Liver (tissue), 9 donors: ENCODE measurements around the gene TCF19. TPM values are rescaled to one million over a fixed set of nuclear protein-coding genes. Genes with fewer than 3 reads are reported as not detected.

Experiments
- DNase-seq: peaks from one replicate; pipeline ENCODE4 v3.0.0-alpha.2; 2017; ENCODE audit warnings: low spot score
- H3K27ac ChIP-seq, 2 donors: one replicate each; pipeline ENCODE4 v1.7.0; 2013; ENCODE audit warnings: inconsistent platforms in 2 of 2, low read length in 2 of 2, control low read depth in 1 of 2, low read depth in 1 of 2, mild to moderate bottlenecking in 1 of 2
- H3K27me3 ChIP-seq, 4 donors: one replicate each; pipeline versions ENCODE4 v1.6.1 to v1.7.0; 2013; ENCODE audit warnings: low read length in 3 of 4, inconsistent platforms in 1 of 4, mild to moderate bottlenecking in 1 of 4, moderate library complexity in 1 of 4; ENCODE audit not compliant: control insufficient read depth in 4 of 4, insufficient read depth in 4 of 4
- H3K36me3 ChIP-seq, 4 donors: one replicate each; pipeline versions ENCODE4 v1.6.1 to v1.7.0; 2013; ENCODE audit warnings: low read length in 3 of 4, mild to moderate bottlenecking in 3 of 4, low read depth in 1 of 4, moderate library complexity in 1 of 4; ENCODE audit not compliant: control insufficient read depth in 4 of 4, insufficient read depth in 3 of 4
- H3K4me1 ChIP-seq, 4 donors: one replicate each; pipeline versions ENCODE4 v1.6.1 to v1.7.0; 2013; ENCODE audit warnings: low read length in 3 of 4, mild to moderate bottlenecking in 3 of 4, moderate library complexity in 1 of 4; ENCODE audit not compliant: control insufficient read depth in 4 of 4, insufficient read depth in 4 of 4
- H3K4me3 ChIP-seq, 3 donors: one replicate each; pipeline versions ENCODE4 v1.6.1 to v1.7.0; 2013; ENCODE audit warnings: low read length in 3 of 3, control low read depth in 1 of 3, low read depth in 1 of 3, mild to moderate bottlenecking in 1 of 3
- H3K9ac ChIP-seq, 2 donors: one replicate each; pipeline ENCODE4 v1.7.0; 2013; ENCODE audit warnings: low read length in 2 of 2, mild to moderate bottlenecking in 2 of 2, moderate library complexity in 2 of 2, control low read depth in 1 of 2, low read depth in 1 of 2
- H3K9me3 ChIP-seq, 4 donors: one replicate each; pipeline versions ENCODE4 v1.6.1 to v1.7.0; 2013; ENCODE audit warnings: low read length in 3 of 4; ENCODE audit not compliant: control insufficient read depth in 4 of 4
- CTCF ChIP-seq: fragments of 150-350 bp; IDR thresholded peaks from 2 replicates; pipeline ENCODE4 v1.5.1; 2017; ENCODE audit warnings: improper control_type of control experiment, low read depth, low read length; ENCODE audit not compliant: missing input control
- GABPA ChIP-seq, 2 donors: IDR thresholded peaks in 1 of 2; conservative IDR thresholded peaks in 1 of 2; 2 replicates each; pipeline ENCODE4 v1.6.1; 2016; ENCODE audit warnings: antibody characterized with exemption in 2 of 2, mild to moderate bottlenecking in 1 of 2, moderate library complexity in 1 of 2
- JUND ChIP-seq, 2 donors: IDR thresholded peaks; 2 replicates each; pipeline ENCODE4 v1.6.1; 2016; ENCODE audit warnings: antibody characterized with exemption in 2 of 2
- MAX ChIP-seq: IDR thresholded peaks from 2 replicates; pipeline ENCODE4 v1.6.1; 2016; ENCODE audit warnings: antibody characterized with exemption
- NR2F2 ChIP-seq: IDR thresholded peaks from 2 replicates; pipeline ENCODE4 v1.6.1; 2016; ENCODE audit warnings: antibody characterized with exemption
- RAD21 ChIP-seq, 2 donors: IDR thresholded peaks; 2 replicates each; pipeline ENCODE4 v1.6.1; 2016; ENCODE audit warnings: antibody characterized with exemption in 2 of 2, mild to moderate bottlenecking in 2 of 2
- RXRA ChIP-seq, 2 donors: IDR thresholded peaks; 2 replicates each; pipeline ENCODE4 v1.6.1; 2017 to 2018; ENCODE audit warnings: antibody characterized with exemption in 2 of 2, mild to moderate bottlenecking in 1 of 2
- SP1 ChIP-seq: IDR thresholded peaks from 2 replicates; pipeline ENCODE4 v1.6.1; 2018; ENCODE audit warnings: antibody characterized with exemption, mild to moderate bottlenecking
- TAF1 ChIP-seq: conservative IDR thresholded peaks from 2 replicates; pipeline ENCODE4 v1.6.1; 2016; ENCODE audit warnings: antibody characterized with exemption, mild to moderate bottlenecking
- WGBS: extraction: QIAGEN DNeasy Blood & Tissue Kit; methylation state at CpG from one replicate; pipeline ENCODE4 v1.1.7; 2013; 5-methylcytosine and 5-hydroxymethylcytosine counted together
- polyA plus RNA-seq, 2 donors: library from polyadenylated mRNA; stranded (reverse) in 1 of 2; unstranded in 1 of 2; fragments of 200-250 nt in 1 of 2; fragments of >200 nt in 1 of 2; fragmentation: Nextera tagmentation in 1 of 2; extraction: Ambion mirVana in 1 of 2; gene quantifications; one replicate each; pipeline versions ENCODE4 v1.2.1 to v1.2.3, GENCODE V29; 2013 to 2015
- total RNA-seq, 2 donors: library from RNA; depleted of rRNA; stranded (reverse); fragments of >200 nt; gene quantifications; one replicate each; pipeline ENCODE4 v1.2.3, GENCODE V29; 2014
- donor health status: healthy.
- donor health status: healthy.
- donor health status: healthy.
- donor health status: healthy.
- donor health status: healthy.

TCF19 gene
- total and polyA plus RNA-seq, 4 donors = 0.63 to 16.8 (median 2.0) TPM

GRCh38 chr6:31110825-31111582 is 47.4 kb upstream of the TCF19 start:
- no peak overlapping the region for H3K27ac ChIP-seq
- TF ChIP-seq TAF1 (no peak), SP1 (no peak), RAD21 (IDR thresholded peaks at IDR 0.05) (no peak), RXRA (IDR thresholded peaks at IDR 0.05) (no peak), CTCF (no peak)
- no peak overlapping the region for H3K4me3 ChIP-seq
- no peaks in the 10 kb centered on the region for H3K36me3 ChIP-seq
- H3K27me3 ChIP-seq = peaks cover 0 to 2% (median 0%) of the 10 kb centered on the region in 4 donors
- H3K9ac ChIP-seq = no peak overlapping the region
- no peaks in the 10 kb centered on the region for H3K4me1 ChIP-seq
- H3K9me3 ChIP-seq = no peaks in the 10 kb centered on the region
- DNase-seq = no peak
- 62% methylated on average over 11 of the region's 11 CpGs for WGBS

- H3K4me1 ChIP-seq = no peaks in the 10 kb centered on the region
- H3K36me3 ChIP-seq = no peaks in the 10 kb centered on the region
- H3K4me3 ChIP-seq = no peak overlapping the region
- DNase-seq = no peak
- 87% methylated on average over 13 of the region's 13 CpGs for WGBS
- H3K9me3 ChIP-seq = no peaks in the 10 kb centered on the region
- H3K9ac ChIP-seq = no peak overlapping the region
- no peak overlapping the region for H3K27ac ChIP-seq
- no peak for TF ChIP-seq TAF1
- no peak for TF ChIP-seq RAD21 (IDR thresholded peaks at IDR 0.05)
- no peak for TF ChIP-seq RXRA (IDR thresholded peaks at IDR 0.05)
- peaks cover 0 to 2% (median 0%) of the 10 kb centered on the region in 4 donors for H3K27me3 ChIP-seq
Observed at GRCh38 chr6:31111712-31112111, 46.7 kb upstream of the TCF19 start.

- H3K27ac ChIP-seq = no peak within 1 kb of the TSS
- WGBS = 89% methylated on average over 5 of the region's 5 CpGs
- TF ChIP-seq MAX (no peak), GABPA (IDR thresholded peaks at IDR 0.05 in 1 of 2, conservative IDR thresholded peaks at IDR 0.05 in 1 of 2) (no peak), JUND (IDR thresholded peaks at IDR 0.05) (no peak)
Observed at GRCh38 chr6:31112478-31112877, 45.9 kb upstream of the TCF19 start, which contains the start of gene C6orf15. TSS of gene C6orf15 (minus strand) at chr6:31112575. CDS start at chr6:31112555, 20 bp downstream.

GRCh38 chr6:31113861-31114540 is 44.4 kb upstream of the TCF19 start:
- Histone ChIP-seq H3K9me3 (no peaks in the 10 kb centered on the region), H3K4me1 (no peaks in the 10 kb centered on the region), H3K9ac (no peak overlapping the region), H3K27ac (no peak overlapping the region), H3K4me3 (no peak overlapping the region), H3K36me3 (no peaks in the 10 kb centered on the region), H3K27me3 (peaks cover 0 to 2% (median 0%) of the 10 kb centered on the region in 4 donors)
- no peak for TF ChIP-seq NR2F2
- no peak for DNase-seq
- 83% methylated on average over 7 of the region's 7 CpGs for whole genome bisulfite sequencing

More at GRCh38 chr6:31112478-31112877, 45.9 kb upstream of the TCF19 start, which contains the start of gene C6orf15:
- Histone ChIP-seq H3K4me1 (no peaks in the 10 kb centered on the region), H3K4me3 (no peak within 1 kb of the TSS), H3K36me3 (no peaks in the 10 kb centered on the region), H3K9me3 (no peaks in the 10 kb centered on the region), H3K9ac (no peak within 1 kb of the TSS), H3K27me3 (peaks cover 0 to 2% (median 0%) of the 10 kb centered on the region in 4 donors)
- DNase-seq = no peak
